ENCODE data around the gene ANKS1A.

ANKS1A gene

GRCh38 chr6:35053701-35054100 is 164.6 kb downstream of the ANKS1A start:
- DNase-seq (ENCODE audit: low read depth, low spot score) = no peak

DNA sequence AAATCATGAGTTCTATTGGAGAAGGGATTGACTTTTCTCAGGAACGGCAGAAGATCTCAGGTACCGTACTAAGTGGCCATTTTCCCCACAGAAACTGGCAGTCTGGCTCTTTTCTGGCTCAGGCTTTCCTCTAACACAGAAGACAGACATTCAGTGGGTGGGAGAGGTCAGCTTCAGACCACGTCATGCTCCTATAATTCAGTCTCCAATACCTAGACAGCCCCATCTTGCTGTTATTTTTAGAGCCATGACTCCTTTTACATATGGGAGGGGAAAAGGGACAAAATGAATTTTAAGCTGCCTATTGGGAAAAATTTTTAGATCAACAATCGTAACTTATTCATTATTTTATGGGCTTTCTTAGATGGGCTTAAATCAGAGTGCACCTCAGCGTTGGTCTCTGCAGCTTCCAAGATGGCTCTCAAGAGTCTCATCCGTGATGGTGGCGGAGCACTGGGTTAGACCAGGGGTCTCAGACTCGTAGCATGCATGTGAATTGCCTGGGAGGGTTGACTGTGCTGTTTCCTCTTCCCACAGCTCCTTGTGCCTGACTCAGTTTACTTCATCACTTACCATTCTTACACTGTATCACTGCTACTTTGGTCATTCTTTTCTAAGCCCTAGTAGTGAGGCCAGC is 165.2 kb downstream of the ANKS1A start:
- DNase-seq (ENCODE audit: low read depth, low spot score) = no peak

DNA sequence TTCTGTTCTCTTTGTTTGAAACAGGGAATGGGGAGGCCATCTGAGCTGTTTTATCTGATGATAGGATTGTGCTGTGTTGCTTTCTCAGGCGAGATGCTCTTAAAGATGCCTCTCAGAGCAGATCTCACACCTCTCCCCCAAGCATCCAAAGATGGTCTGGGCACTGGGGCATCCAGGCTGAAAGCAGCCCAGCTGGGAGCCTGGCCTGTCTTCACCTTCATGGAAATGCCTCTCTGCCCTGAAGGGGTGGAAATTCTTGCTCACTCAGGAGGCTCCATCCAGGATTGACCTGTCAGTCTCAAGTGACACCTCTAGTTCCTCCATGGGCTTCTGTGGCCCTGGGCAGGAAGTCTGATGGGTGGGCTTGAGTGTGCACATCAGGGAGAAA is 165.7 kb downstream of the ANKS1A start:
- DNase-seq (ENCODE audit: low read depth, low spot score) = no peak

DNA sequence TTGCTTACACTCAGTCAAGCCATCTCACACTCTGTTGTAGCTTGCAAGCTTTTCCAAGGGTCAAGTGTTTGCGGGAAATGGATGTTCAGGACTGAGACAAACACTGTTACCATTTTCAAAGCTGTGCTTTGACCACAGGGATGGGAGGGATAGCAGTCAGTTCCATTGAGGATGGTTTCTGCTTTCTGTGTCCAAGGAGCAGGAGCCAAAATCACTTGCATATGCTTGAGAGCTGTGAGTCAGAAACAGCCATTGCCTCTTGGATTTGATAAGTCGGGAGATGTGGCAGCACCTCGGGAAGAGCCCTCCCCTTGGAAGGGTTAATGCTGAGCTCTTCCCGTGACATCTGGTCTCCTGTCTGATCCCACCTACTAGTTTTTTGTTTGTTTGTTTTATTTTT is 166.8 kb downstream of the ANKS1A start:
- no peak for DNase-seq (ENCODE audit: low read depth, low spot score)

DNA sequence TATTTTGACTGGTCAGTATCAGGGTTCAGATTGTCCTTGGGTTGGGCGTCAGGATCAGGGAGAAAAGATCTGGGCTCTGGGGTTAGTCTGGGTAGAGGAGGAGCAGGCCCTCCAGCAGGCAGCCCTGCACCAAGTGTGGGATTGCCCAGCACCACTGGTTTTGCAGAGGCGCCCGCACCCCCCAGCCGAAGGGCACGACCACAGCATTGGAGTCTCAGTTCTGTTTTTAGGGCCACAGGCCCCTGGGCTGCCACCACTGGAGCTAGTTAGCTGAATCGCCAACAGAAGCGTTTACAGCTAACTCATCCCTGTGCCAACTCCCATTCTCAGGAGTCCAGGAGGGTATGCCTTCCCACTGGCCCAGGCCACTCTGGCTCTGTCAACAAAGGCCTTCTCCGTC is 167.9 kb downstream of the ANKS1A start:
- no peak for DNase-seq (ENCODE audit: low read depth, low spot score)

- peak; percentile 70 for DNase-seq (ENCODE audit: low read depth, low spot score)
Observed at GRCh38 chr6:35057449-35058357, 168.6 kb downstream of the ANKS1A start.

GRCh38 chr6:35058358-35058675 is 169.3 kb downstream of the ANKS1A start:
- DNase-seq (ENCODE audit: low read depth, low spot score) = no peak

- no peak for DNase-seq (ENCODE audit: low read depth, low spot score)
Observed at GRCh38 chr6:35058865-35059522, 169.9 kb downstream of the ANKS1A start.

DNA sequence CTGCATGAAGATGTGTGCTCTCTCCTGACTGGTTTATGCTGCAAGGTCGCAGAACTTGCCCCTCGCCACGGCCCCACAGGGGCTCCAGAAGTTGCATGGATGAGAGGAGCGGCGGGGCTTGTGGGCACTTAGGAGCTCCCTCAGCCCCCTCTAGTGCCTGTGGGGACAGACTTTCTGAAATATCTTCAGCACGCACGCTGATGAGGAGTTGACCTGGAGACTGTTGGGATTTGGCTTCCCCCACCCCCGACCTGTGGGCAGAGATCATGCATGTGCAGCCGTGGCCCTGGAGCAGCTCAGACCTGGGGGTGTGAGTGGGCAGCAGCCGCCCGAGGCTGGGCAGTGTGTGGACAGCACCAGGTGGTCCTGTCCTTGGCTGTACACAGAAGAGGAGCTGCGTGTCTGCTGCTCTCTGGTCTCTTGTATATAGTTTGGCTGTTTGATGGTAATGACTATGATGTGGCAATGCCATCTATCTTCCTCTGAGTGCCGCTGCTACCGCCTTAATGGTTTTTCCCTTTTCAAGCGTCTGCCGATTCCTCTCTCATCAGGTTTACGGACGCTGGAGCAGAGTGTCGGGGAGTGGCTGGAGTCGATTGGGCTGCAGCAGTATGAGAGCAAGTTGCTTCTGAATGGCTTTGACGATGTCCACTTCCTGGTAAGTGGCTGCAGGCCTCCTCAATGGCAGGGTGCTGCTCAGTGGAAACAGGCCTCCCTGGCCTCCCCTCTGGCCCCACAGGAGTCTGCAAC is 170.7 kb downstream of the ANKS1A start:
- no peak for DNase-seq (ENCODE audit: low read depth, low spot score)

GRCh38 chr6:35061102-35061615 is 172.1 kb downstream of the ANKS1A start:
- no peak for DNase-seq (ENCODE audit: low read depth, low spot score)

DNA sequence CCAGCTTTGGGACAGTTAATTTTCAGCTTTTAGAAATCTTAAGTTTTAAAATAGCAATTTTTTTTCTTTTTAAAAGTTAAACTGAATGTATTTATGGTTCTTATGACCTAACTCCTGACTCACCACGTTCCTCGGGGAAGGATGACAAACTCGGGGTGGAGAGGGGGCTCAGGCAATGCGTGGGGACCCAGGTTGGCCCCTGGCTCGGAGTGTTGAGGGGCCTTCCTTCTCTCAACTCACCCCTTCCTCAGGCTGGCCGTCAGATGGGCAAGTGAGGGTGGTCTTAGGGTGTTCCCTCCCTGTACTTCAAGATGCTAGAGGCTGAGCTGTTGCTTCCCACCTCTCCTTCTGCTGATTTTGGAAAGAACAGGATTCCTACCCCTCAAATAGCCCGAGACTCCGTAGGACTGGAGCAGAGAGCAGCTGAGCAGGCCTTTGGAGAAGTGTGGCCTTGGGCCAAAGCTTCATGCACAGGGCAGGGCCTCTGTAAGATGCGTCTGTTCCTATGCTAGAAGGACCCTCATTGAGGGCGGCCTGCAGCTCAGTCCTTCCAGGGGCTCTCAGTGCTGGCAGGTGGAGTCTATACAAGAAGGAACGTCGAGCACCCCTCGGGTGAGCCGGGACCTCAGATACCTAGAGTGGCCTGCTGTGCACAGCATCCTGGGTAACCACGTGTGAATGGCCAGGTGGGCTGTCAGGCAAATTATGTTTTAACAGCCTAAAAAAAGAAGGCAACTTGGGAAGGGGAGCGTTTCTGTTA is 172.8 kb downstream of the ANKS1A start:
- DNase-seq (ENCODE audit: low read depth, low spot score) = no peak

DNA sequence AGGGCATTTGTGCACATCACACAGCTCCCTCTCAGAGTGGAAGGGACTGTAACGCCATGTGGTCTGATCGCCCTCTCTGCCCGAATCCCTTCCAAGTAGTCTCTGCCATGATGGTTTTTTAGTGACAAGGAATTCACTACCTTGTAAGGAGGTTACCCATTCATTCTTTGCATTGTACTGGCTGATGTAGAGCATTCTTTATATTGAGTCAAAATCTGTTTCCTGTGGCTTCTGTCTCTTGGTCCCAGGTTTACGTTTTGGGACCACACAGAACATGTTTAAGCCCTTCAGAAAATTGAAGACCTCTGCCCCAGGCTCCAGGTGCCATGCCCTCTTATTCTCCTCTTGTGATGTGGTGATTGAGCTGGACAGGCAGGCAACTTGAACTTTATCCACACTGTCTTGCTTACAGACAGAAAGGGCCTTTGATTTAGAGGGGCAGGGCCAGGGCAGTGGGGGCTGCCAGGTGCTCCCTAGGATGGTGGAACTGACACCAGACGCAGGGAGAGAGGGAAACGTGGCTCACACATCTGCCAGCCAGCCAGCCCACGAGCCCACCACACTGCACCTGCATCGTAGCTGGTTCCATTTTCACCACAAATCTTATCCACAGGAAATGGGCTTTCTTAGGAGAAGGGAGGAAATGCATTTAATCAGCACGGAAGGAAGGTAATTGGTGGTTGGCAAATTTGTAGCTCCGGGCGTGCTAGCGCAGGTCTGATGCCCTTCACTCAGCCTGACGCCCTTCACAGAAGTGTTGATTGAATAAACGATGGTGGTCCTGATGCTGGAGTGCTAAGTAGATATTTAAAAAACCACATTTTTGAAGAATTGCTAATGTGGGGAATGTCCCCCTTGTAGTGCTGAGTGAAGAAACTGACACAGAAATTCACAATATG is 173.9 kb downstream of the ANKS1A start:
- no peak for DNase-seq (ENCODE audit: low read depth, low spot score)

DNA sequence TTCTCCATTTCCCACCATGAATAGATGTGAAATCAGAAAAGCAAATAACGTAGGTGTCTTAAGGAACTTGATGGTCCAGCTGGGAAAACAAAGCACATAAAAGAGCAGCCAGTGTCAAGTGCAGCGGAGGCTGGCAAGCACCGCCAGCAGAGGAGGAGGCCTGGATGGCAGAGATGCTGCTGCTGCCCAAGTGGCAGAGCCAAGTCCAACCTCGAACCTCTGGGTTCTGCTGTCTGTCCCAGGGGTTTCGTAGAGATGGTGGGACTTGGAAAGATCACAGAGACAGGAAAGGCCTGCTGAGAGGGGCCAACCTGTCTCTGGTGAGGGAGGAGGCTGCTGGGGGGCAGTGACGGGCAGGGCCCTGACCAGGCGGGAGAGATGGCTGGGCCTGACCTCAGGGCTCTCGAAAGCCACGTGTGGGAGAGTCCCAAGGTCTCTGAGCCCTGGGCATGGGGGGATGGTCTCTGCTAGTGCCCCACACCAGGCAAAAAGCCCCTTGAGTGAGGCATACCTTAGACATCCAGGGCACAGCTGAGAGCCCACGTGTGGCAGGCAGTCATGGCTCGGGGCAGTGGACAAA is 174.7 kb downstream of the ANKS1A start:
- no peak for DNase-seq (ENCODE audit: low read depth, low spot score)

DNA sequence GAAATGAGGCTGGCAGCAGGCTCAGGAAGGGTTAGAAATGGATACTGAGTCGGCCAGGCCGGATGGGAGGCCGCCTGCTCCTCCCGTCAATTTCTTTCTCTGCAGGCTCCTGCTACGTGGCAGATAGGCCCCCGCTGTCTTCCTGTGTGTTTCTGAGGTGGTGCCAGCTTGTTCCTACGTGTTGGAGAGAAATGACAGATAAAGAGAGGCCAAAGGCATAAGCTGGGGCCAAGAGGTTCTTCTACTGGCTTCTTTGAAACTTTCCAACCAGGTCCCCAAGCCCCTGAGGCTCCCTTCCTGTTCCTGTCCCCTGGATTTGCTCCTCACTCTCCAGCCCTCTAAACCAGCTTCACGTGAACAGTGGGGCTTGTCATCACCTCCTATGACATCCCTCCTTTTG is 175.2 kb downstream of the ANKS1A start:
- DNase-seq (ENCODE audit: low read depth, low spot score) = no peak

DNA sequence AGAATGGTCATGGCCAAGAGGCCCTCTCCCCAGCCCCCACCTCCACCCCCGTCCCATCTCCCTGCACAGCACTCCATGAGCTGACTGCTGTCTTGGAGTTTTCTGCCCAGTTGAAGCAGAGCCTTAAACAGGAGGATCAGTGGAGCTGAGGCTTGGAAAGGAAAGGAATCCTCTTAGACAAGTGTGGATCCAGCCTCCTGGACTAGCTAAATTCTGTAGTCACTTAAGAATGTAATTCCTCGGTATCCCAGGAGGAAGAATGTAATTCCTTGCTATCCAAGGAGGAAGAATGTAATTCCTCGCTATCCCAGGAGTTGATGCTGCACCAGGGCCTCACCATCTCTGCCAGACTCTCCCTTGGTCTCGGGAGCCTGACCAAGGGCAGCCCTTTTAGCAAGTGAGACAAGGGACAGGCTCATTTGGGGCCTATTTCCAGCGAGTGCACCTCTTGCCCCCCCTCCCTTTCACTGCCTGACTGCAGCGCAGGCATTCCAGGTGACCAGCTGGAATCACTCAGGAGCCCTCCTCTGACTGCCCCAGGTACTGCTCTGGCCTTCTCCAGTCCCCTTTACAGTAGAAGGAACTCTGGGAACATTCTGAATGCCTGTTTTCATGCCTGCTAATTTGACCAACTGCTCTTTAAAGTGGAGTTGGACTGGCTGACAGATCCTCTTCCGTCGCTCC is 175.8 kb downstream of the ANKS1A start:
- no peak for DNase-seq (ENCODE audit: low read depth, low spot score)

DNA sequence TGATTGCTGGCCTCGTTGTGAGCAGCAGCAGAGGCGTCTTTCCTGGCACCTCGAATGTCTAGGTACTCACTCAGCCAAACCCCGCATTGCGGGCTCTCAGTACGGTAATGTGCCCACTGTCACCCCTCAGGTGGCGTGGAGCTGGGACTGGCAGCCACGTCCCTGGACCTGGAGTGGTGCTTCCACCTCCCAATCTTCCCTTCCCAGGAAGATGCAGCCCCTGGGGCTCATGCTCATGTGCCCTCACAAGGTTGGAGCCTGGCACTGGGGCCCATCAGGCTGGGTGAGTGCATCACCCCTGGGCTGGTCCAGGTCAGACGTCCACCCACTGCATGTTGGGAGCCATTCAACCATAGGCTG is 176.4 kb downstream of the ANKS1A start:
- no peak for DNase-seq (ENCODE audit: low read depth, low spot score)

DNA sequence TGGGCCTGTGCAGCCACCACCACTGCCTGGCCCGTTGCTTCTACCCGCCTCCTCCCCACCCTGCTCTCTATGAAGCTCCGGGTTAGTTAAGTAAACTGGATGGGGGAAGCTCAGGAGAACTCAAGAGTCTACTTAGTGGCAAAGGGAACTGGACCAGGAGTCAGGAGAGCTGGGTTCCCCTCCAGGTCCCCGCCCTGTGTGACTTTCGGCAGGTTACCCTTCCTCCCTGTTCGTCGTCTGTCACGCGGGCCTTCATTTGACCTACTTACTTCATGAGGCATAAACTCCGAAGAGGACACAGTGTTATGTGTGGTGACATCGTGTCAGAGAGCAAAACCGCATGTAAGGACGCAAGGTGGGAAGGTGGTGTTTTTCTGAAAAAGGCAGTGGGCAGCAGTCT is 176.8 kb downstream of the ANKS1A start:
- no peak for DNase-seq (ENCODE audit: low read depth, low spot score)

- no peak for DNase-seq (ENCODE audit: low read depth, low spot score)
Observed at GRCh38 chr6:35067234-35067633, 178.2 kb downstream of the ANKS1A start.

DNA sequence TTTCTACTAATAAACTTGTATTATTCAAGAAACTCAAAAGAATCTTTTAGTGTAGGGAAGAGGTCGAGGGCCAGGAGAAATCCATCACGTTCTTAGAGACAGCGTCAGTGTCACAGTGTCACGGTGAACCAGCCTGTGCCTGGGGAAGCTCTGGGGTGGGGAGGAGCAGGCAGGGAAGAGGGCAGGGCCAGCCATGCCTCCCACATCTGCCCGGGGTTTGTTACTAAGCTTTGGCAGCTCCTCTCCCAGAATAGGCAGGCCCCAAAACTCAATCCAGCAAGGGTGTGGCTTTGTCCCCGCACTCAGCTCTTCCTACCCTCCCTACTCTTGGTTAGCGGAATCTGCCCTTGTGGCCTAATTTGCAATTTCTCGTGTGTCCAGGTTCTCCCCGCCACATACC is 179.2 kb downstream of the ANKS1A start:
- no peak for DNase-seq (ENCODE audit: low read depth, low spot score)

All from astrocyte of the hippocampus (primary cell).